GM23338 (cell line): ENCODE measurements around the gene CPSF3. TPM values are rescaled to one million over a fixed set of nuclear protein-coding genes. Genes with fewer than 3 reads are reported as not detected.

Source experiments
- ATAC-seq: fragments of 200-7000 bp; cut with Tn5 transposase; 3 replicates; pipeline ENCODE4 v1.9.1; 2020
- DNase-seq: peaks from one replicate; pipeline ENCODE4 v3.0.0-alpha.2; 2015; ENCODE audit warnings: low spot score
- H2AFZ ChIP-seq: fragments of 200-600 bp; sonication (generic); 2 replicates; pipeline ENCODE4 v1.8.0; 2016; ENCODE audit warnings: antibody characterized with exemption, mild to moderate bottlenecking, moderate library complexity
- H3F3A ChIP-seq: fragments of 200-600 bp; sonication (generic); replicated peaks from 2 replicates; pipeline ENCODE4 v1.8.0; 2017; ENCODE audit warnings: antibody characterized with exemption, mixed run types, low read depth
- H3K27ac ChIP-seq: fragments of 200-600 bp; sonication (generic); 2 replicates; pipeline ENCODE4 v1.6.1; 2016; ENCODE audit warnings: low read depth
- H3K27me3 ChIP-seq: fragments of 200-600 bp; sonication (generic); 2 replicates; pipeline ENCODE4 v1.8.0; 2016; ENCODE audit warnings: mild to moderate bottlenecking, mixed run types, moderate library complexity; ENCODE audit not compliant: insufficient read depth
- H3K36me3 ChIP-seq: fragments of 200-600 bp; sonication (generic); 2 replicates; pipeline ENCODE4 v1.8.0; 2016; ENCODE audit warnings: mild to moderate bottlenecking; ENCODE audit not compliant: insufficient read depth
- H3K4me1 ChIP-seq: fragments of 200-600 bp; sonication (generic); 2 replicates; pipeline ENCODE4 v1.8.0; 2016; ENCODE audit warnings: mild to moderate bottlenecking, moderate library complexity; ENCODE audit not compliant: insufficient read depth
- H3K4me2 ChIP-seq: fragments of 200-600 bp; sonication (generic); 2 replicates; pipeline ENCODE4 v1.7.1; 2017; ENCODE audit warnings: mixed run types
- H3K4me3 ChIP-seq: fragments of 200-600 bp; sonication (generic); 2 replicates; pipeline ENCODE4 v1.6.1; 2016; ENCODE audit warnings: mixed run types
- H3K79me2 ChIP-seq: fragments of 200-600 bp; sonication (generic); replicated peaks from 2 replicates; pipeline ENCODE4 v1.8.0; 2017; ENCODE audit warnings: mild to moderate bottlenecking; ENCODE audit not compliant: insufficient read depth
- H3K9me2 ChIP-seq: fragments of 200-600 bp; sonication (generic); 2 replicates; pipeline ENCODE4 v1.8.0; 2017; ENCODE audit not compliant: insufficient read depth
- H4K20me1 ChIP-seq: fragments of 200-600 bp; sonication (generic); replicated peaks from 2 replicates; pipeline ENCODE4 v1.8.0; 2017; ENCODE audit warnings: mild to moderate bottlenecking; ENCODE audit not compliant: insufficient read depth
- H3K27ac Mint-ChIP-seq: 2 replicates; pipeline ENCODE4 v1.8.0; 2020; ENCODE audit warnings: inconsistent platforms, mild to moderate bottlenecking, moderate library complexity, mixed read lengths
- H3K27me3 Mint-ChIP-seq: 3 replicates; pipeline ENCODE4 v1.8.0; 2022; ENCODE audit warnings: low read depth, mild to moderate bottlenecking, moderate library complexity, mixed read lengths, inconsistent platforms; ENCODE audit not compliant: insufficient read depth, poor library complexity
- H3K36me3 Mint-ChIP-seq: 3 replicates; pipeline ENCODE4 v1.8.0; 2021; ENCODE audit warnings: low read depth, mild to moderate bottlenecking, inconsistent platforms, moderate library complexity, mixed read lengths
- H3K4me1 Mint-ChIP-seq: 3 replicates; pipeline ENCODE4 v1.8.0; 2020; ENCODE audit warnings: mild to moderate bottlenecking, inconsistent platforms, mixed read lengths
- H3K4me3 Mint-ChIP-seq: 3 replicates; pipeline ENCODE4 v1.8.0; 2021; ENCODE audit warnings: moderate library complexity, mild to moderate bottlenecking, inconsistent platforms, mixed read lengths
- H3K9me3 Mint-ChIP-seq: 3 replicates; pipeline ENCODE4 v1.8.0; 2020; ENCODE audit warnings: moderate library complexity, mild to moderate bottlenecking, inconsistent platforms, mixed read lengths
- CREB1 ChIP-seq: fragments of 250-450 bp; sonication (Bioruptor Pico); IDR thresholded peaks from 2 replicates; pipeline ENCODE4 v1.5.0; 2020; ENCODE audit warnings: low read depth, mild to moderate bottlenecking, moderate library complexity
- CTCF ChIP-seq, 2 experiments: fragments of 200-600 bp in 1 of 2; sonication (generic) in 1 of 2; conservative IDR thresholded peaks; 2 replicates each; pipeline versions ENCODE4 v1.5.1 to v1.6.1; 2016 to 2017; ENCODE audit warnings: antibody characterized with exemption in 2 of 2, low read depth in 2 of 2, mild to moderate bottlenecking in 2 of 2, moderate library complexity in 1 of 2
- ETS1 ChIP-seq: IDR thresholded peaks from 2 replicates; pipeline ENCODE4 v1.6.1; 2016; ENCODE audit warnings: antibody characterized with exemption
- EZH2 ChIP-seq: fragments of 200-600 bp; sonication (generic); IDR thresholded peaks from one replicate; pipeline ENCODE4 v1.8.0; 2017; ENCODE audit warnings: antibody characterized with exemption, mild to moderate bottlenecking, low read depth; ENCODE audit not compliant: unreplicated experiment
- EZH2phosphoT487 ChIP-seq: fragments of 200-600 bp; sonication (generic); IDR thresholded peaks from one replicate; pipeline ENCODE4 v1.8.1; 2018; ENCODE audit warnings: antibody characterized with exemption; ENCODE audit not compliant: unreplicated experiment
- JUNB ChIP-seq: IDR thresholded peaks from one replicate; pipeline ENCODE4 v1.6.1; 2016; ENCODE audit warnings: antibody characterized with exemption; ENCODE audit not compliant: unreplicated experiment
- NANOG ChIP-seq: IDR thresholded peaks from 2 replicates; pipeline ENCODE4 v1.6.1; 2016; ENCODE audit warnings: antibody characterized with exemption, borderline replicate concordance
- POLR2AphosphoS5 ChIP-seq: IDR thresholded peaks from 2 replicates; pipeline ENCODE4 v1.6.1; 2016; ENCODE audit warnings: antibody characterized with exemption, low read depth
- REST ChIP-seq: IDR thresholded peaks from one replicate; pipeline ENCODE4 v1.6.1; 2018; ENCODE audit warnings: antibody characterized with exemption; ENCODE audit not compliant: unreplicated experiment
- STAT1 ChIP-seq: IDR thresholded peaks from one replicate; pipeline ENCODE4 v1.6.1; 2016; ENCODE audit warnings: antibody characterized with exemption; ENCODE audit not compliant: unreplicated experiment
- ZNF114 ChIP-seq: fragments of 250-450 bp; sonication (Bioruptor Pico); IDR thresholded peaks from 2 replicates; pipeline ENCODE4 v1.5.0; 2020; ENCODE audit warnings: mild to moderate bottlenecking, moderate library complexity
- ZNF331 ChIP-seq: fragments of 250-450 bp; sonication (Bioruptor Pico); IDR thresholded peaks from 2 replicates; pipeline ENCODE4 v1.5.0; 2020; ENCODE audit warnings: low read depth, mild to moderate bottlenecking, moderate library complexity
- ZNF462 ChIP-seq: fragments of 250-450 bp; sonication (Bioruptor Pico); IDR thresholded peaks from 2 replicates; pipeline ENCODE4 v1.5.0; 2020; ENCODE audit warnings: mild to moderate bottlenecking, moderate library complexity
- polyA plus RNA-seq: library from polyadenylated mRNA; unstranded; fragments of >200 nt; fragmentation: Nextera tagmentation; extraction: Ambion mirVana; gene quantifications from 2 replicates; pipeline ENCODE4 v1.2.1, GENCODE V29; 2016
- total RNA-seq: library from RNA; depleted of rRNA; stranded (reverse); fragments of >200 nt; shearing (Covaris generic); gene quantifications from 2 replicates; pipeline ENCODE4 v1.2.3, GENCODE V29; 2014

The CPSF3 gene
- total and polyA plus RNA-seq, 2 experiments from 2014 or later: 77.1 to 105 TPM

GRCh38 chr2:9391961-9392720 is 31.3 kb upstream of the CPSF3 start:
- Mint-ChIP-seq H3K9me3 (no peaks in the 10 kb centered on the region), H3K27ac (no peak overlapping the region; the same call in 1 of the 2 replicates)
- no peak overlapping the region for H3K4me2 ChIP-seq

More at GRCh38 chr2:9391961-9392720, 31.3 kb upstream of the CPSF3 start:
- no peak for DNase-seq
- H3K4me1 ChIP-seq: peaks cover 10% of the 10 kb centered on the region; the same call in 1 of the 2 replicates
- H3K9me2 ChIP-seq: no peaks in the 10 kb centered on the region
- no peaks in the 10 kb centered on the region for H3K27me3 ChIP-seq
- Mint-ChIP-seq H3K27me3 (peaks cover 3% of the 10 kb centered on the region), H3K4me1 (peaks cover 21% of the 10 kb centered on the region), H3K36me3 (peaks cover 24% of the 10 kb centered on the region), H3K4me3 (no peak overlapping the region)
- H3K27ac ChIP-seq: peak overlapping the region; percentile 59; the same call in 1 of the 2 replicates
- ATAC-seq: no peak
- no peaks in the 10 kb centered on the region; the same call in 1 of the 2 replicates for H3K36me3 ChIP-seq
- no peaks in the 10 kb centered on the region for H3F3A ChIP-seq
- TF ChIP-seq EZH2phosphoT487: no peak
- TF ChIP-seq REST: no peak
- TF ChIP-seq CREB1 (CRISPR knock-in tag): no peak
- TF ChIP-seq STAT1: no peak
- no peak for TF ChIP-seq ZNF331
- TF ChIP-seq JUNB: no peak
- no peak for TF ChIP-seq ZNF462 (CRISPR knock-in tag)
- no peak for TF ChIP-seq ZNF114 (CRISPR knock-in tag)
- no peak for TF ChIP-seq CTCF (conservative IDR thresholded peaks at IDR 0.05; ENCODE audit: low read depth in 2 of 2)
- no peak for TF ChIP-seq ETS1
- TF ChIP-seq NANOG: no peak
- TF ChIP-seq EZH2: no peak
- TF ChIP-seq POLR2AphosphoS5: no peak
- no peak overlapping the region for H2AFZ ChIP-seq
- H3K79me2 ChIP-seq: no peaks in the 10 kb centered on the region
- no peak overlapping the region for H3K4me3 ChIP-seq
- no peaks in the 10 kb centered on the region for H4K20me1 ChIP-seq
